NCI-H345 (cell line): ENCODE data around the gene CALB2.

Experiments used
- DNase-seq: peaks from one replicate; lab custom pipeline; 2025; lab: John Stamatoyannopoulos, UW

Gene CALB2

GRCh38 chr16:71426069-71426879 is 67.8 kb downstream of the CALB2 start:
- no peak for DNase-seq

- no peak for DNase-seq
Measured at GRCh38 chr16:71426880-71427615, 68.5 kb downstream of the CALB2 start.

DNA sequence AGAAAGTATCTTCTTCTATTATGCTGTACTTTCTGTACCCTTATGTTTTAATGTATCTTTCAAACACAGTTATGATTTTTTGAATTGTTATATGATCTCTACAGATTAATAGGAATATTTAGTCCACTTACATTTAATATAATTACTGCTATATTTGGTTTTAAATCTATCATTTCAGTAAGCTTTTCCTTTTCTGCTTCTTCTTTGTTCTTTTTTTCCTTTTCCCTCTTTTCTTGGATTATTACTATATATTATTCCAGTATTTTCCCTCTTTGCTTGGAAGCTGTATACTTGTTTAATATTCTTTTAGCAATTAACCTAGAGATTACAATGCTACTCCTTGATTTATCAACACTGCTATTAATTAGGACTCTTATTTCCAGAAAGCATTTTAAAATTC is 69.9 kb downstream of the CALB2 start:
- DNase-seq, result no peak

GRCh38 chr16:71428883-71429282 is 70.4 kb downstream of the CALB2 start:
- no peak for DNase-seq

- no peak for DNase-seq
Measured at GRCh38 chr16:71429581-71429980, 71.1 kb downstream of the CALB2 start.

GRCh38 chr16:71430744-71431143 is 72.2 kb downstream of the CALB2 start:
- DNase-seq, result no peak

DNA sequence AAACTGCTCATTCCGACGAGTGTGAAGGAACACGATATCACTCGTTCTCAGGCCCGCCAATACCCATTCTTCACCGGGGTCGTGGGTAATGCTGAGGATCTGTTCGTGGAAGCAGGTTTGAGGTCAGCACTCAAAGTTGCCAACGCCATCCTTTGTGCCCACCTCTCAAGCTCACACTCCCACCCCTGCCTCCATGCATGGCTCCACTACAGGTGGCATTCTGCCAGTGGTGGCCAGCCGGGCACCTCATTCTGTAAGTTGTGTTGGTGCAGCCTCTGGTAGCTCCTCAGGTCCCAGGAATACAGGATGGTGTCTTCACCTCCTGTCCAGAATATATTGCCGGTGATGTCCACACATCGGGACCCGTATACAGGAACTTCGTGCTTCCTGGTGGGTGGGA is 72.7 kb downstream of the CALB2 start:
- no peak for DNase-seq

DNA sequence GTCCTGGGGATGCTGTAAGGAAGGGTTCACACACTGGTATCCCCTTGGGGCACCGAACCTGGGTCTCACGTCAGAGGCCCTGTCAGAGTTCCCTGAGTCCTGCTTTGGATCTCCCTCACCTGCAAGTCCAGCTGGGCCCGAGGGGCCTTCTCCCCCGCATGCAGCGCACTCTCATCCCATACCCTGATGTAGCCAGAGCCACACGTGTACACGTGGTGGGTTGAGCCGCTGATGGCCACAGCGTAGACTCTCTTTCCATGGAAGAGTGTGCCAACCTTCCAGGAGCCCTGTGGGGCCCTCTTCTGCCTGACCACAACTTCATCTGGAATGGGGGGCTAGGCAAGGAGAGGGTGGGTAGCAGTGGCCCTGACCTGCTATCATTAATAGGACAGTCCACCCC is 73.5 kb downstream of the CALB2 start:
- DNase-seq, result no peak

DNA sequence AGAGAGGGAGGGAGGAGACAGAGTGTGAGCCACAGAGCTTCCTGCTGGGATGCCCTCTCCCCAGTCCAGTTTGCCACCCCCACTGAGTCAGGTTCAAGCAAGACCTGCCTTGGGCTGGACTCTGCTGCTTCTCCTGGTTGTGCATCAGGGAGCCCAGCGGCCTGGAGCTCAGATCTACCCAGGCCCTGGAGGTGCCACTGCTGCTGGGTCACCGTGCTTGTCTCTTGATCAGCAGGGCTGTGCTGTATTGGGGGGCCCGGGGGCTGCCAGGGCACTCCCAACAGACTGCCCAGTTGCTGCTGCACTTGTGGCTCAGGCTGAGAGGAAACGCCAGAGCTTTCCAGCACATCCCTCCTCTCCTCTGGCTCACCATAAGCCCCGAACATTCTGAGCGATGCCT is 74.4 kb downstream of the CALB2 start:
- DNase-seq, result no peak

- no peak for DNase-seq
Measured at GRCh38 chr16:71436473-71436872, 78.0 kb downstream of the CALB2 start.

DNA sequence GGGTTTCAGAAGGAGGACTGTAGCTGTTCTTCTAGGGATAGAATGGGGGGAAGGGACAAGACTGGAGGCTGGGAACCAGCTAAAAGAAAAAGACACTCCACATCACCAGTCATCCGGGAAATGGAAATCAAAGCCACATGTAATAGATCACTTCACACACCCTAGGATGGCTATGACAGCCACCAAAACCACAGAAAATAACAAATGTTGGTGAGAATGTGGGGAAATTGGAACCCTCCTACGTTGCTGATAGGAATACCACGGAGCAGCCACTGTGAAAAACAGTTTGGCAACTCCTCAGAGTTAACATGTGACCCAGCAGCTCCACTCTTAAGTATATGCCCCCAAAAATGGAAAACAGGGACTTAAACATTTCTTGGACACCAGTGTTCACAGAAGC is 81.0 kb downstream of the CALB2 start:
- DNase-seq, result no peak
